PC-3 (cell line): ENCODE measurements around the gene ZDHHC21. TPM values are rescaled to one million over a fixed set of nuclear protein-coding genes. Genes with fewer than 3 reads are reported as not detected.

ENCODE experiments used
- ATAC-seq: fragments of 200-7000 bp; cut with Tn5 transposase; 2 replicates; pipeline ENCODE4 v1.9.1; 2020; ENCODE audit warnings: mild to moderate bottlenecking, moderate library complexity
- BruUV-seq: library from RNA; stranded (reverse); fragments of 400-500 nt; replicated peaks from 2 replicates; lab custom pipeline; 2021; lab: Mats Ljungman, UMichigan
- CTCF ChIA-PET: fragments of 300-600 bp; sonication (Branson Sonifier 250); formaldehyde crosslinking; loops from one replicate; lab custom pipeline; 2022; ENCODE audit warnings: antibody characterized with exemption; lab: Charles Lee
- POLR2A ChIA-PET: fragments of 300-600 bp; sonication (Branson Sonifier 250); formaldehyde crosslinking; loops from one replicate; lab custom pipeline; 2022; ENCODE audit warnings: antibody characterized with exemption; ENCODE audit not compliant: unreplicated experiment; lab: Charles Lee
- DNase-seq: peaks from one replicate; pipeline ENCODE4 v3.0.0-alpha.2; 2015
- H2AFZ ChIP-seq: fragments of 300-600 bp; sonication (generic); 2 replicates; pipeline ENCODE4 v1.6.0; 2016; ENCODE audit warnings: antibody characterized with exemption, low read length
- H3F3A ChIP-seq: fragments of 300-600 bp; sonication (generic); one replicate; pipeline ENCODE4 v1.6.0; 2017; ENCODE audit warnings: antibody characterized with exemption, low read length, control low read depth, mild to moderate bottlenecking; ENCODE audit not compliant: unreplicated experiment
- H3K27ac ChIP-seq: fragments of 300-600 bp; sonication (generic); 2 replicates; pipeline ENCODE4 v1.5.1; 2016; ENCODE audit warnings: mild to moderate bottlenecking, low read length
- H3K27me3 ChIP-seq: fragments of 300-600 bp; sonication (generic); 2 replicates; pipeline ENCODE4 v1.6.1; 2016; ENCODE audit warnings: low read length, mixed read lengths
- H3K36me3 ChIP-seq: fragments of 300-600 bp; sonication (generic); 2 replicates; pipeline ENCODE4 v1.6.1; 2016; ENCODE audit warnings: low read depth, mixed run types, low read length, mixed read lengths
- H3K4me1 ChIP-seq: fragments of 300-600 bp; sonication (generic); 2 replicates; pipeline ENCODE4 v1.5.1; 2016; ENCODE audit warnings: low read length; ENCODE audit not compliant: insufficient read depth
- H3K4me2 ChIP-seq: fragments of 300-600 bp; sonication (generic); 2 replicates; pipeline ENCODE4 v1.6.0; 2016; ENCODE audit warnings: low read length
- H3K4me3 ChIP-seq: fragments of 300-600 bp; sonication (generic); 2 replicates; pipeline ENCODE4 v1.5.1; 2016; ENCODE audit warnings: mild to moderate bottlenecking, low read length, mixed read lengths
- H3K79me2 ChIP-seq: fragments of 300-600 bp; sonication (generic); 2 replicates; pipeline ENCODE4 v1.6.1; 2017; ENCODE audit warnings: low read length, mixed read lengths
- H3K9ac ChIP-seq: fragments of 300-600 bp; sonication (generic); 2 replicates; pipeline ENCODE4 v1.6.0; 2016; ENCODE audit warnings: mild to moderate bottlenecking, low read length
- H3K9me2 ChIP-seq: fragments of 300-600 bp; sonication (generic); replicated peaks from 2 replicates; pipeline ENCODE4 v1.6.1; 2016; ENCODE audit warnings: mixed run types, low read length, mixed read lengths
- H3K9me3 ChIP-seq: fragments of 300-600 bp; sonication (generic); 2 replicates; pipeline ENCODE4 v1.6.1; 2016; ENCODE audit warnings: low read length, mixed read lengths
- H4K20me1 ChIP-seq: fragments of 300-600 bp; sonication (generic); 2 replicates; pipeline ENCODE4 v1.6.1; 2016; ENCODE audit warnings: low read length, mixed read lengths
- CTCF ChIP-seq: fragments of 300-600 bp; sonication (generic); conservative IDR thresholded peaks from 2 replicates; pipeline ENCODE4 v1.5.1; 2017; ENCODE audit warnings: antibody characterized with exemption, low read depth, mild to moderate bottlenecking, low read length
- EZH2 ChIP-seq: fragments of 300-600 bp; sonication (generic); IDR thresholded peaks from one replicate; pipeline ENCODE4 v1.6.1; 2017; ENCODE audit warnings: antibody characterized with exemption, mild to moderate bottlenecking, low read length; ENCODE audit not compliant: unreplicated experiment
- EZH2phosphoT487 ChIP-seq: fragments of 300-600 bp; sonication (generic); IDR thresholded peaks from 2 replicates; pipeline ENCODE4 v1.6.1; 2018; ENCODE audit warnings: mild to moderate bottlenecking, antibody characterized with exemption, low read length, borderline replicate concordance
- intact Hi-C: fragments of 100-400 bp; cut with micrococcal nuclease; formaldehyde crosslinking; loops from 2 replicates; pipeline ENCODE4 v1.9.0; 2023
- total RNA-seq: library from RNA; depleted of rRNA; stranded (reverse); fragments of >200 nt; gene quantifications from 2 replicates; pipeline ENCODE4 v1.2.3, GENCODE V29; 2014

Gene ZDHHC21
- total RNA-seq, 1 experiment from 2014 or later = 6.2 TPM

GRCh38 chr9:14627513-14627912 is 65.7 kb downstream of the ZDHHC21 start:
- no peak overlapping the region for H3K4me2 ChIP-seq
- H3K36me3 ChIP-seq = no peaks in the 10 kb centered on the region
- H3K4me1 ChIP-seq = no peaks in the 10 kb centered on the region
- ChIA-PET CTCF (no interaction called here), POLR2A (no interaction called here)
- no peak overlapping the region for H3K9ac ChIP-seq
- ATAC-seq (no peak), DNase-seq (no peak)
- H3K9me2 ChIP-seq = no peaks in the 10 kb centered on the region
- no peak overlapping the region for H3K4me3 ChIP-seq
- intact Hi-C loops = no loop called here
- no peaks in the 10 kb centered on the region for H3K27me3 ChIP-seq
- no TSS peak for BruUV-seq
- no peaks in the 10 kb centered on the region for H3F3A ChIP-seq
- no peak overlapping the region for H3K27ac ChIP-seq
- H4K20me1 ChIP-seq = no peaks in the 10 kb centered on the region
- H3K79me2 ChIP-seq = no peaks in the 10 kb centered on the region
- H3K9me3 ChIP-seq = no peaks in the 10 kb centered on the region
- TF ChIP-seq CTCF = no peak
- TF ChIP-seq EZH2 = no peak
- no peak for TF ChIP-seq EZH2phosphoT487
- no peak overlapping the region for H2AFZ ChIP-seq

DNA sequence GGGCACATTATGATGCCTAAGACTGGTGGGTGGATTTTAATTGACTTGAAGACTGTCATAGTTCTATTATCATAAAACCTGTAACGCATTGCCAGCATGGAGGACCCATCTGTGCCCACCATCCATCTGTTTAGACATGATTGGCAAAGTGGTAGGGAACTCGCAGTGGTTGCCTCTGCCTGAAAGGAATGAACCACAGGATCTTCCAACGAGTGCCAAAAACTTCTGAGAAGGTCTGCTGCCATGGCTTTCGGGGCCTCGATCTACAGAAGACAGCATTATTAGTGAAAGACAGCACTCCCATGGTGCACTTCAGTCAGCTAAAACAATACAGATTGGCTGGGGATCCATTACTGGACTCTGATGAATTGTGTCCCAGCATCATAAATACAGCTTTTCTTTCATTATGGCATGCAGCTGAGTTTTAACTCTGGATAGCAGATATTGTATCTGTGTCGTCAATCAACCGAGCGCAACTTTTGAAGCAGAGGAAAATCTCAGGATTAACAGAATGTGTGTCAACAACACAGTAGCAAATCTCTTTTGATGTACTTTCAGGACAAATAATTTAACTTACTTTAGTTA is 74.3 kb downstream of the ZDHHC21 start:
- H3K79me2 ChIP-seq = no peaks in the 10 kb centered on the region
- H3K4me3 ChIP-seq = no peak overlapping the region
- no peaks in the 10 kb centered on the region for H3K9me3 ChIP-seq
- POLR2A ChIA-PET = no interaction called here
- no peak for DNase-seq
- CTCF ChIA-PET = no interaction called here
- no peaks in the 10 kb centered on the region for H3K27me3 ChIP-seq
- no peaks in the 10 kb centered on the region for H4K20me1 ChIP-seq
- no peak overlapping the region for H3K4me2 ChIP-seq
- no peaks in the 10 kb centered on the region; the same call in 1 of the 2 replicates for H3K36me3 ChIP-seq
- TF ChIP-seq EZH2phosphoT487 (no peak), CTCF (no peak), EZH2 (no peak)
- no peaks in the 10 kb centered on the region for H3F3A ChIP-seq
- no peaks in the 10 kb centered on the region for H3K4me1 ChIP-seq
- no peak overlapping the region for H3K9ac ChIP-seq
- no peak overlapping the region for H3K27ac ChIP-seq
- intact Hi-C loops = loop anchor here (5.0 kb wide), 1 partner anchor 33 kb away; no protein-coding TSS in a partner anchor
- H2AFZ ChIP-seq = no peak overlapping the region
- H3K9me2 ChIP-seq = no peaks in the 10 kb centered on the region
- ATAC-seq = no peak
- BruUV-seq = no TSS peak
